ENCODE results near the gene NUDT17. TPM values are rescaled to one million over a fixed set of nuclear protein-coding genes. Genes with fewer than 3 reads are reported as not detected.

NUDT17 gene
- total and polyA plus RNA-seq, 2 of the 4 experiments (the other 2 are of a cell fraction): 2.3 to 2.8 TPM

DNA sequence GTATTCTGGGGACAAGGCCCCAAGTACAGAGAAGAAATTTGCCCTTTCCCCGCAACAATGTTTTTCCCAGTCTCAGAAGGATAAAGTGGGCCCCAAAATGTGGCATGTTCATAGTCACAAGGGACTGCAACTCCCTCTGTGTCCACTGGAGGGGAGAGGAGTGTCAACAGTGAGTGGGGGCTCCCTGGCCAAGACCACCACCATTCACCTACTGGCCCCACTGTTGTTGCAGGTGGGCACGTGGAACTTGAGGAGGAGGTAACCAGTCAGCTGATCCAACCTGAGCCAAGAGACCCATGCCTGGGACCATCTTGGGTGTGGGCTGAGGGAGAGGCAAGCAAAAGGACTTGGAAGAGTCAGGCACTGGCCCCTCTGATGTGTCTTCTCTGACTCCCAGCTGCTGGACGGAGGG, 777 bp downstream of the NUDT17 start:
- H2BK5ac ChIP-seq (ENCODE audit: low read depth, low read length, poor library complexity, severe bottlenecking): peak overlapping the region; percentile 1
- peaks cover 21% of the 10 kb centered on the region; the same call in 1 of the 2 replicates for H3K9me1 ChIP-seq (ENCODE audit: insufficient read depth, low read length)
- peak overlapping the region; percentile 89 for H2AK9ac ChIP-seq (replicated peaks; ENCODE audit: low read depth, low read length, poor library complexity)
- peak overlapping the region; percentile 94 for H2AFZ ChIP-seq (replicated peaks; ENCODE audit: low read length, poor library complexity)
- in situ Hi-C loops (cut with MboI; ENCODE audit: low sequenced_read_pairs) (loop anchor here (5.0 kb wide), 1 partner anchor 166 kb away; no protein-coding TSS in a partner anchor), intact Hi-C loops (cut with micrococcal nuclease) (no loop called here), dilution Hi-C loops (cut with HindIII; ENCODE audit: low sequenced_read_pairs, unreplicated experiment) (no loop called here)
- DNase-seq (peak; percentile 31), ATAC-seq (ENCODE audit: low read depth) (peak; percentile 47)
- H3K14ac ChIP-seq (replicated peaks; ENCODE audit: low read depth, low read length): peak overlapping the region; percentile 67; the same call in 1 of the 2 replicates
- H2BK15ac ChIP-seq (ENCODE audit: low read depth, low read length): no peak overlapping the region
- whole genome bisulfite sequencing, 2 experiments (ENCODE audit: extremely low coverage in 2 of 2, insufficient read length in 1 of 2): no CpG with 5 or more reads among the region's 3 CpGs
- H2BK120ac ChIP-seq (ENCODE audit: low read depth, low read length): peak overlapping the region; percentile 36; the same call in 1 of the 2 replicates
- no peak overlapping the region; the same call in 1 of the 2 replicates for H3K18ac ChIP-seq (ENCODE audit: low read depth, low read length)
- peak overlapping the region; percentile 82 for H3K4ac ChIP-seq (ENCODE audit: low read depth, low read length)
- CTCF ChIA-PET: interaction anchor here (0.6 to 2.6 kb wide), 8 partner anchors 11 to 172 kb away, joined by 3 to 13 read pairs (median 6); partner anchors contain the start of genes ITGA10 and PIAS3
- peaks cover 16% of the 10 kb centered on the region for H3K4me1 ChIP-seq (ENCODE audit: control insufficient read depth, insufficient read depth, low read length)
- H4K91ac ChIP-seq (ENCODE audit: insufficient read depth, low read depth, low read length): peak overlapping the region; percentile 55
- peak overlapping the region; percentile 80 for H2AK5ac ChIP-seq (ENCODE audit: low read depth, low read length)
- peak overlapping the region; percentile 86; the same call in 1 of the 2 replicates for H3K9ac ChIP-seq (ENCODE audit: low read depth, low read length)
- peak; percentile 60 for TF ChIP-seq CTCF (conservative IDR thresholded peaks at IDR 0.05; ENCODE audit: low read depth, low read length)
- TF ChIP-seq BHLHE40 (IDR thresholded peaks at IDR 0.05; ENCODE audit: low read depth, low read length): no peak
- TF ChIP-seq SMC3 (IDR thresholded peaks at IDR 0.05; ENCODE audit: low read depth, low read length): peak; percentile 31; the same call in 1 of the 2 replicates
- peak; percentile 51 for TF ChIP-seq RAD21 (IDR thresholded peaks at IDR 0.05; ENCODE audit: low read length)
- no peak for TF ChIP-seq CEBPB (IDR thresholded peaks at IDR 0.05; ENCODE audit: low read depth, low read length)
- H3K79me1 ChIP-seq (ENCODE audit: low read depth in 1 of 2, low read length in 2 of 2): peaks cover 0 to 4% of the 10 kb centered on the region in 2 experiments; a peak in 1 of 4 replicates
- H3K56ac ChIP-seq (ENCODE audit: extremely low read depth, insufficient read depth, low read length): peak overlapping the region; percentile 18; the same call in 1 of the 2 replicates
- no peaks in the 10 kb centered on the region for H3K27me3 ChIP-seq (ENCODE audit: control insufficient read depth, insufficient read depth, low read length)
- H3K9me3 ChIP-seq (ENCODE audit: control insufficient read depth, insufficient read depth, low read length): no peaks in the 10 kb centered on the region
- peak overlapping the region; percentile 19; the same call in 1 of the 2 replicates for H4K5ac ChIP-seq (ENCODE audit: low read depth, low read length)
- no peaks in the 10 kb centered on the region for H4K20me1 ChIP-seq (ENCODE audit: insufficient read depth, low read length)
- POLR2A ChIA-PET (ENCODE audit: unreplicated experiment): no interaction called here
- no TSS peak for BruUV-seq (replicated peaks)
- peak overlapping the region; percentile 85; the same call in 1 of the 2 replicates for H3K23ac ChIP-seq (ENCODE audit: low read depth, low read length)
- H3K27ac ChIP-seq (ENCODE audit: insufficient read depth, low read length): peak overlapping the region; percentile 25
- peak overlapping the region; percentile 65; the same call in 1 of the 2 replicates for H3K4me3 ChIP-seq (ENCODE audit: insufficient read depth, low read depth, low read length)
- H3K4me2 ChIP-seq (ENCODE audit: low read depth, low read length): peak overlapping the region; percentile 77
- H4K8ac ChIP-seq (ENCODE audit: low read depth in 2 of 2, low read length in 2 of 2): peak overlapping the region; percentile 57 to 86; a peak in 3 of 4 replicates
- H2BK20ac ChIP-seq (ENCODE audit: low read depth, low read length): no peak overlapping the region
- H3K36me3 ChIP-seq (ENCODE audit: control insufficient read depth, insufficient read depth, low read length): peaks cover 41% of the 10 kb centered on the region
